Muscle of back (tissue), 13 donors: ENCODE measurements around the gene CNOT6L. TPM values are rescaled to one million over a fixed set of nuclear protein-coding genes. Genes with fewer than 3 reads are reported as not detected.

Source experiments
- DNase-seq, 3 donors: peaks; one replicate each; pipeline versions ENCODE4 v3.0.0 to v3.0.0-alpha.2; 2013
- long read RNA-seq, 9 donors: transcript quantifications; one replicate each; lab custom pipeline, GENCODE V29; 2026
- polyA plus RNA-seq, 10 donors: library from polyadenylated mRNA; unstranded; fragments of 120-200 nt; gene quantifications; one replicate each; pipeline ENCODE4 v1.2.1, GENCODE V29; 2013; ENCODE audit not compliant: insufficient read length in 10 of 10

Gene CNOT6L
- 10 to 100 TPM; 23.9 to 43.6 (median 31.9) TPM for polyA plus RNA-seq
- long read RNA-seq, donor 1, partial matches to known transcripts: 0 of 1 reads
- long read RNA-seq, donor 1, other reads (novel, unspliced or antisense): 0 of 1 reads
- long read RNA-seq, donor 2, partial matches to known transcripts: 0 of 3 reads
- long read RNA-seq, donor 2, other reads (novel, unspliced or antisense): 0 of 3 reads
- long read RNA-seq, donor 3: 0 reads
- long read RNA-seq, donor 4: 0 reads
- long read RNA-seq, donor 5, partial matches to known transcripts: 0 of 1 reads
- long read RNA-seq, donor 5, other reads (novel, unspliced or antisense): 0 of 1 reads
- long read RNA-seq, donor 6, full-length matches to known transcripts: 3 of 3 reads
- long read RNA-seq, donor 6, partial matches to known transcripts: 0 of 3 reads
- long read RNA-seq, donor 6, other reads (novel, unspliced or antisense): 0 of 3 reads
- long read RNA-seq, donor 7, partial matches to known transcripts: 55 of 87 reads
- long read RNA-seq, donor 7, other reads (novel, unspliced or antisense): 32 of 87 reads
- long read RNA-seq, donor 8, partial matches to known transcripts: 0 of 1 reads
- long read RNA-seq, donor 8, other reads (novel, unspliced or antisense): 0 of 1 reads
- long read RNA-seq, donor 9, partial matches to known transcripts: 0 of 1 reads
- long read RNA-seq, donor 9, other reads (novel, unspliced or antisense): 0 of 1 reads

DNA sequence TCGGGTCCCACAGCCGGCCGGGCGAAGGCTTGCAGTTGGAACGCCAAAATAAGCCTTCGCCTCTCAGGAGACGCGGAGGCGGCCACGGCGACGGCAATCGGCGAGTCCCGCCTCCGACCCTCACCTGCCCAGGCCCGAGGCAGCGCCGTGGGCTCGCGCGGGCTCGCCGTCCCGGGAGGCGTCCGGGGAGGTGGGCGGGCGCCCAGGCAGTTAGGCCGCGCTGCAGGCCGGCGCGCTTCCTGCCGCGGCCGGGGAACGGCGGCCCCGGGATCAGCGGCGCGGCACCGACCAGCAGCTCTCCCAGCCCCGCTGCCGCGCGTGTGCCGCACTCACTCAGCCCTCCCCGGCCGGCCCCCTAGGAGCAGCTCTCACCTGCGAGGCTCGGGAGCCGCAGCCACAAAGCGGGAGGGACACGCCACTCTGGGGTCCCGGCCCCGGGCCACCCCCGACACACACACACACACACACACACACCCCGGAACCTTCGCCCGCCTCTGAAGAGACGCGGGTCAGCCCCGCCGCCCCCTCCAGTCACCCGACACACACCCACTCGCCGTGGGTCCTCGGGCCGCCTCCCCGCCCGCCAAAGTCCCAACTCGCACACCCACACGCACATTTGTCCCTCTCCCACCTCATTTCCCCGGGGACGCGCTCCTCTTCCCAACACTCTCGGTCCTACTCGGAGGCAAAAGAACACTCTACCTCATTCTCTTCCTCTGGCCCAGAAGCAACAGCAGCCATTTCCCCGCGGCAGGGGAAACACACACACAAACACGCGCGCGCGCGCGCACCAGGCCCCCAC is at the start of gene CNOT6L:
CNOT6L (minus strand) TSS at position 767 of the 802 bp plus-strand sequence; CDS start at position 707, 60 bp downstream.
- peak; percentile 71 to 90 (median 86) for DNase-seq

DNA sequence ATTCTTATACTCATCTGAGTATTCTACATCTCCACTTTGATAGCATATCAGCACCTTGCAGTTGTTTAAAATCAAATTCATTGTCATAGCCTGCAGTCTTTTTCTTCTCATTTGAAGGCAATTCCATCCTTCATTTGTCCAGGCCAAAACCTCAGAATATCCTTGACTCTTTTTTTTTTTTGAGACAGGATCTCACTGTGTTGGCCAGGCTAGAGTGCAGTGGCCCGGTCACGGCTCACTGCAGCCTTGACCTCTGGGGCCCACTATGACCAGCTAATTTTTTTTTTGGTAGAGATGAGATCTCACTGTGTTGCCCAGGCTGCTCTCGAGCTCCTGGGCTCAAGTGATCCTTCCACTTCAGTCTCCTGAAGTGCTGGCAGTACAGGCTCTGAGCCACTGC is 46.1 kb upstream of the CNOT6L start:
- no peak for DNase-seq

DNA sequence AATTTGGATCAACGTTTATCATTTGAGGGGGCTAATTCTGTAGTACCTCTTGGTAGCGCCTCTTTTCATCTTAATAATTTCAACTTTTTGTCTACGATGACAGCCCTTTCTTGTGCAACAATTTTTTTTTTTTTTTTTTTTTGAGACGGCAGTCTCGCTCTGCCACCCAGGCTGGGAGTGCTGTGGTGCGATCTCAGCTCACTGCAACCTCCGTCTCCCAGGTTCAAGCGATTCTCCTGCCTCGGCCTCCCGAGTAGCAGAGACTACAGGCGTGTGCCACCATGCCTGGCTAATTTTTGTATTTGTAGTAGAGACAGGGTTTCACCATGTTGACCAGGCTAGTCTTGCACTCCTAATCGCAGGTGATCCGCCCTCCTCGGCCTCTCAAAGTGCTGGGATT is 44.2 kb upstream of the CNOT6L start:
- DNase-seq: peak in 1 of 3 donors; percentile 9

DNA sequence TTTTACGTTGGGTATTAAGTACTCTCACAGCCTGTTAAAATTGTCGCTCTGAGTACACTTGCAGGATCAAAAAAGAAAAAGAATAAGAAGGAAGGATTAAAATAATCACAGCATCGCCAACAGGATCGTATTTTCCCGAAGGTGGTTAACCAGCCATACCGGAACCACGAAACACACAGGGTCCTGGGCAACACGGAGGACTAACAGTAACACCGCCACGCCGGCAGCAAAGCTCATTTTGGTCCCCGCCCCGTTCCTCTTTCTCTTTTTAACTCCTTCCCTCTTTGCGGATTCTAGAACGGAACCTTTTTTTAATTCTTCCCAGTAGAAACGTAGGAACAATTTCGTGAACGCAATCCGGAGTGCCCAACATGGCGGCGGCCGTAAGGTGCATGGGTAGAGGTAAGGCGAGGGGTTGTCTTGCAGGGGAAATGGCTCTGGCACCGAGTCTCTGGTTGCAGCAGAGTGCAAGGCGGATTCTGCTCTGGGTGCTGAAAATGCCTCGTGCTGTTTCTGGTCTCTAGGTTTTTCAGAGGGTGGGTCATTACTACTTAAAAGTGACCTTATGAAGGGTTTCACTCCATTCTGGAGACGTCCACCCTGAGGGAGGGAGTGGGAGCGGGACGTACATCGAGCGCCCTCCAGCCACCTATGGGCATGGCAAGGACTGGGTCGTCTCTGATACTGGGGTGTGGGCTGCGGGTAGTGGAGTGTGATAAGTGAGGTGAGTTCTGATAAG is 43.5 kb upstream of the CNOT6L start, which contains the start of gene MRPL1:
MRPL1 (plus strand) TSS at position 353 of the 739 bp plus-strand sequence; CDS start at position 372, 19 bp downstream.
- DNase-seq: peak; percentile 95 to 97 (median 96)

DNA sequence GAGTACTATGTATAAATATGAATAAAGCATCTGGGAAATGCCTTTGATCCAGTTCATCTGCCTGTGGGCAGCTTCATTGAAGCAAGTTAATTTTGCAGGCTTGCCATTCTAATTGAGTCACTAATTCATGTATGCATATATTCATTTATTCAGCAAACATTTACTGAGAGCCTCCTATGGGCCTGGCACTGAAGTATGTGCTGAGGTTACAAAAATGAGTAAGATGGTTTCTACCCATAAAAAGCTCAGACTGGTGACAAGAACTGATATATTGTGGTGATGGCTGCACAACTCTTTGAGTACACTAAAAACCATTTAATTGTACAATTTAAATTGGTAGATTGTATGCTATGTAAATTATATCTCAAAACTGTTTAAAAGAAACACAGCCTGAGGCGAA is 42.3 kb upstream of the CNOT6L start:
- no peak for DNase-seq

DNA sequence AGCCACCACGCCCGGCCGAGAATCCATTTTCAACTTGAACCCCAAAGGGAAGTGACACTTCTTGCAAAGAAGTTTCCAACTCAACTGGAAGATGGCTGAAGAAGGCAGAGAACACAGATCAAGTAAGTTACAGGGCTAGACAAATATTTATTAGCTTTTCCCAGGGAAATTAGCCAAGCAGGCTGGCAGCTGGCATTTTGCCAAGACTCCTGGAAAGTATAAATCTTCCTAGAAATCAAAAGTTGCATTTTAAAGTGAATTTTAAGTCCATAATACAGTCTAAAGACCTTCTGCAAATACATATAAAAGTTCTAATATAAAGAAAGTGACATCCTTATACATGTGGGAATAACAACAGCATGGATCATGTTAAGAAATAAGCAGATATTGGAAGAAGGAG is 40.1 kb upstream of the CNOT6L start:
- DNase-seq: no peak

DNA sequence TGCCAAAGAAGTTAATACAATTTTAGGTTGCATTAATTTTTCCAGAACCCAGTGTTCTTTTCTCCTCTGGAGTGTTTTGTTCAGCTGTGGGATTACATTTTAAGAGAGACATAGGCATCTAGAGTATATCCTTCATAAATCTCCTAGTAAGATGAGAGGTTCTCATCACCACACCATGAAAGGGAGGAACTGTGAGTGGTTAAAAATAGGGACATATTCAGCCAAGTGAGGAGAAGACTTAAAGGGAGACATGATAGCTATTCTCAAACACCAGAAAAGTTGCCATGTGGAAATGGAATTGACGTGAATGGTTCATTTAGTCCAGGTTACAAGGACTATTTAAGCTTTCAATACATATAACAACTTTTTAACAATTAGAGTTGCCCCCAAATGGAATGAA is 37.0 kb upstream of the CNOT6L start:
- DNase-seq: no peak

DNA sequence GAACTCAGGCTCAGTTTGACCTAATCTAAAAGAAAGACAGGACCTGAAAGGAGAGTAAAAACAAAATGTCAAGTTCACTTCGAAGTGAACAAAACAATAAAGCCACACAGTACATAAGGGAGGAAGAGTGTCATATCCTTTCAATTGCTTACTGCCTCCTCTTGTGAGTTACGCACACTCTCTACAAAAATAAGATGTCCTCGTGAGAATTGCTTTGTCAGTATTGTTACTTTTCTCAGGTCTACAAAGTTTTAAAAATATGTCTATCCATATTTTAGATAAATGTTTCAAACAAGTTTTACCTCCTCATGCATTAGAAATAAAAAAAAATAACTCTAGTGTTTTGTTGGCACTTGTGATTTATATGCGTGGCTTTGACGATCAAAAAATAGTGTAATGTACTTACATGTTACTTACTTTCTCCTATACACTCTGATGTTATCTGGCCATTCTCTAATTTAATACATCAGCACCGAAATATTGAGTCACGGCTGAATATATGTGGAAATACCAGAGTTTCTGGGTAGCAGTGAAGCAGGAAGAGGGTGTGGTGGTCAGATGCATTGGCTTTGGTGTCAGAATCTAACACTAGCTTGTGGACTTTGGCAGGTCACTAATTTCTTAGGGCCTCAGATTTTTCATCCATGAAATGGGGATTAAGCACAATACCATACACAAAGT is 35.4 kb upstream of the CNOT6L start:
- DNase-seq: no peak

DNA sequence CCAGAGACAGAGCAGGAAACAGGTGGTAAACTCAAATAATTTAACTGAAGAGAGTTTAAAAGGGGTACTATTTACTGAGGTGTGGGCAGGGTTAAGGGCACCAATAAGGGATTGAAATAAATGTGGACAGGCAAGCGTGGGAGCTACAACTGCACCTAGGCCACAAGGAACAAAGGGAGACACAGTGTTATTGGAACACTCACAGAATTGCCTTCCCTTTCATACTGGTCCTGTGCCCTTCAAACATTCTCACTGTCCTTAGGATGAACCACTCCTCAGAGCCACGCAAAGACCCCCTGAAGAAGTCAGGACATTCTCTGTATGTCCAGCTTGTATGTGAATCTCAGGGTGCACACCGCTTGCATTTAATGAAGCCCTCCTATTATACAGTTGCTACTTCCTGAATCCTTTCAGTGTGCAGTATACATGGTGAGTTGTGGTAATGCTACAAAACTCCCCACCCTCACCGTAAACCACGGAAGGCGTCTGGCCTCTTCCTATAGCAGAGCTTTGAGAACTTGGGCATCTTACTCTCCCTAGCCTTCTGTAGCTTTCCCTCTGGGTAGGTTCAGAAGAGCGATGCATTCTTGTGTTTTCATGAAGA is 33.8 kb upstream of the CNOT6L start:
- no peak for DNase-seq

DNA sequence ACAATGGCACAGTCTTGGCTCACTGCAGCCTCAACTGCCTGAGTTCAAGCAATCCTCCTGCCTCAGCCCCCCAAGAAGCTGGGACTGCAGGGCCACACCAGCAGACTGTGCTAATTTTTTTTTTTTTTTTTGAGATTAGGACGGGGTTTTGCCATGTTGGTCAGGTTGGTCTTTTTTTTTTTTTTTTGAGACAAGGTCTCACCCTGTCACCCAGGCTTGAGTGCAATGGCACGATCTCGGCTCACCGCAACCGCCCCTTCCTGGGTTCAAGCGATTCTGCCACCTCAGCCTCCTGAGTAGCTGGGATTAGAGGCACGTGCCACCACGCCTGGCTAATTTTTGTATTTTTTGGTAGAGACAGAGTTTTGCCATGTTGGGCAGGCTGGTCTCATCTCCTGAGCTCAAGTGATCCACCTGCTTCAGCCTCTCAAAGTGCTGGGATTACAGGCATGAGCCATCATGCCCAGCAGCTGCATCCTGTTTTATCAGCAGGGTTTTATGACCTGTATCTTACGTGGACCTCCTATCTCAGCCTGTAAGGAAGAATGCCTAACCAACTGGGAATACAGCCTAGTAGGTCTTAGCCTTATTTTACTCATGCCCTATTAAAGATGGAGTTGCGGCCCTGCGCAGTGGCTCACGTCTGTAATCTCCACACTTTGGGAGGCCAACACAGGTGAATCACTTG is 30.3 kb upstream of the CNOT6L start:
- no peak for DNase-seq

DNA sequence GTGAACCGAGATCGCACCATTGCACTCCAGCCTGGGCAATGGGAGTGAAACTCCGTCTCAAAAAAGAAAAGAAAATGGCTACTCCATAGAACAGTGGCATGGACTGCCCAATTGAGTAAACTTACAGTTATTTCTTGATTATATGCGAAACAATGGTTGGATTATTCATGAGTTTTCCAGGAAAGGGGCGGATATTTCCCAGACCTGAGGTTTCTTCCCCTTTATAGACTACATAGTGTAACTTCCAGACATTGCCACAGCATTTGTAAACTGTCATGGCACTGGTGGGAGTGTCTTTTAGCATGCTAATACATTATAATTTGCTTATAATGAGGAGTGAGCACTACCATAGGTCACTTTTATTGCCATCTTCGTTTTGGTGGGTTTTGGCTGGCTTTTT is 29.3 kb upstream of the CNOT6L start:
- no peak for DNase-seq

DNA sequence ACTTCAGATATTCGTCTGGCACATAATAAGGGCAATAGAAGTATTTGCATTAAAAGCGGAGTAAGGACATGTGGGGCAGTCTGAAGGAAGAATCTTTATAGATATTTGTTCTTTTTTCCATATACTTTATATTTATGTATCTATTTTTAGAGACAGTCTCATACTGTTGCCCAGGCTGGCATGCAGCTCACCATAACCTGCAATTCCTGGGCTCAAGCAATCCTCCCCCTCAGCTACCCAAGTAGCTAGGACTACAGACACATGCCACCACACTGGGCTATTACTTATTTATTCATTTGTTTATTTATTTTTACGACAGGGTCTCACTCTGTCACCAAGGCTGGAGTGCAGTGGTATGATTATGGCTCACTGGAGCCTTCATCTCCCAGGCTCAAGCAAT is 26.8 kb upstream of the CNOT6L start:
- DNase-seq: no peak

DNA sequence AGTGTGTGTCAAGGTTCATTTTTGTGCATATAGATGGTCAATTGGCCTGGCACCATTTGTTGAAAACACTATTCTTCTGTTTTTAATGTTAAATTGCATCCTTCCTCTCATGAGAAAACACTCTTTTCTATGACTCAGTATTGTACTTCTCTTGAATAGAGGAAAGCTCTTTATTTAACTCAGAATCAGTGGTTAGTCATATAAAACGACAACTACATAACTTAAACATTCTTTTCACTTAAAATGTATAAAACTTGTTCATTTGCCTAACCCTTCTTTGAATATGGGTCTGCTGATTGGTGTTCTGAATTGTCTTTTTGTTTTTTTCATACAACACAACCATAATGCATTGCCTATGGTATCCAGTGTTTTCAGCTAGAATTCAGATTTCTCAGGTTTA is 26.2 kb upstream of the CNOT6L start:
- DNase-seq: no peak

DNA sequence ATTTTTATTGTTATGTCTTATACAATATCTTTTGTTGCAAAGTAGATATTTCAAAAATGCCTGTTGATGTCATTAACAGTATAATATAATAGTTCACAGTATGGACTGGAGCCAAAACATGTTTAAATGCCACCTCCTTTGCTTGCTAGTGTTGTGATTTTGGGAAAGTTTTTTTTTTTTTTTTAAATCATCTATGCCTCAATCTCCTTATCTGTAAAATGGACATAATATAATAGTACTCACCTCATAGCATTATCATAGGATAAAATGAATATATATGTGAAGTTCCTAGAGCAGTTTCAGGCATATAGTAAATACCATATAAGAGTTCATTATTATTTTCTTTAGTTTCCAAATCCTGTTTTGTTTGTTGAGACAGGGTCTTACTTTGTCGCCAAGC is 25.2 kb upstream of the CNOT6L start:
- DNase-seq: no peak

DNA sequence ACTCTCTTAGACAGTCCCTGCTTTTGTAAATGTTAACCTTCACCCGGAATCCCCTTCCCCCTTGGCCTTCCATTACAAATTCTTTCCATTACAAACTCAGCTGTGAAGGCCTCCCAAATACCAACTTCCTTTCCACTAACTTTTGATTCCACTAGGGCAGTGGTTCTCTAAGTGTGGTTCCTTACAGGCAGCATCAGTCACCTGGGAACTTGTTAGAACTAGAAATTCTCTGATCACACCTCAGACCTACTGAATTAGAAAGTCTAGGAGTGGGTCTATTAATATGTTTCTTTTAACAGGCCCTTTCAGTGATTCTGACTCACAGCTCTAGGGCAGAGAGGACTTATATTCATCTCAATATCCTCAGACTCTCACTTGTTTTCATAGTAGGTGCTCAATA is 24.5 kb upstream of the CNOT6L start:
- no peak for DNase-seq

DNA sequence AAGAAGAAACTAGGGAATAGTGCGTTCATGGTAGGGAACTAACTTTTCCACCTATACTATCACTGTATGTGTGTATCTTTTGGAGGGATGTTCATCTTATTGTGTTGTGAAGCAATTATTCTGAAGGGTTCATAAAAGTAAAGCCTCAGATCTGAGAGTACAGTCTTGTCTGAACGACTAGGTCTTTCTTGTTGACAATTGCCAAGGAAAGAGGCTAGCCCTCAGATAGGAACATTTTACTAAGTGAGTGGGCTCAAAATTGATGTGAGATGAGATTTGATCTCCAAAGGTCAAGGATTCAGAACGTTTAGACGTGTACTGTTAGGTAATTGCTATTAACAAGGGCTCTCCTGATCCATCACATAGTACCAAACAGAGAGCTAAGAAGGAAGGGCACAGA is 15.2 kb upstream of the CNOT6L start:
- no peak for DNase-seq

DNA sequence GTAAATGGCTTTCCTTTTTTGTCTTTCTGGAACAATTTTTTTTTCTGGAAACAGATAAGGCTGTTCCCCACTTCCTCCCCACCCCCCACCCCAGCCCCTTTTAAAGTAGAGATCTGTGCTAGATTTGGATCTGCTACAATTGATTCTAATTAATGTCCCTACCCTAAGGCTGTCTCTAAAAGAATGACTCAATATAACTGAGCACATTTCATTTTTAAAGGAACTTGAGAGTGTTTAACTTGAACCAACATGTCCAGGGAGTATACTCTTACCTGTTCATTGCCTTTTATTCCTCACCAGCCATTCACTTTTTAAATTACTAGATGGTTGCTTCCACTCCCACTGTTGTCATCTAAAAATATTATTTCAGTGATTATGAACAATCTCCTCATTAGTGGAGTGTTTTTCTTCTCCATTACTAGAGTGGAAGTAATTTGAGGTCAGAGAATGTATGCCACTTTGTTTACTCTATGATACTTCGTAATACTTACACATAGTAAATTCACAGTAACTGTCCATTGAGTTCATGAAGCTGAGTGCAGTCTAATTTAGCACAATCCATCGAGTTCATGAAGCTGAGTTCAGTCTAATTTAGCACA is 14.1 kb upstream of the CNOT6L start:
- DNase-seq: no peak

DNA sequence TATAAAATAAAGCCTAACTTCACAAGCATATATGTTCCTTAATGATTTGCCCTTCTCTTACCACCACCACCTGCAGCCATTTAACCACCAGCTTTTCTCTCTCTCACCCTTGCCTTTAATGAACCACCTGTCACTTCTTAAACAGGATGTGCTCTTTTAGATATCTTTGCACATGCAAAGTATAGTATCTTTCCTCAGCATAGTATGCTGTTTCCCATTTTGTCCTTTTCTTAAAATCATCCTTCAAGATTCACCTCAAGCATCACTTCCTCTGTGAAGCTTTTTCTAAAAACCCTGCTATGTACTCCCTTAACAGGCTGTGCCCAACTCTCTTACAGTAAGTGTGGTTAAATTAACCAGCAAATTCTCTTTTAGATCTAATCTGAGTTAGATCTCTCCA is 8.2 kb upstream of the CNOT6L start:
- DNase-seq: no peak

DNA sequence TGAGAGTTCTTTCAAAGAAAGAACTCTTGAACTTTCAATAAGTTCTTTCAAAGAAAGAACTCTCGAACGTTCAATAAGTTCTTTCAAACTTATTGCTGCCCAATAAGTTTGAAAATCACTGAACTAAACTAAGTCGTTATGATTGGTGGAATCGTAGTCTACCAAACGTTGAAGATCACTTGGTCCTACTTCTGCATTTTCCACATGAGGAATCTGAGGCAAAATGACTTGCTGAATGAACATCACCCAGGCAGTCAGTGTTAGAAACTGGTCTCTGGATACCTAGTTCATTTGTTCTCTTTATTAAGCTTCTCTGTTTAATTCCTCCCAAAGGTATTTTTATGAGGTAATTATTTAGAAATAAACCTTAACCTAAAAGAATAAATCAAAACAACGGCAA is 7.1 kb upstream of the CNOT6L start:
- no peak for DNase-seq
